OCI-LY1 (cell line): ENCODE results near the gene ZNF30.

Source experiments
- EZH2 ChIP-seq: fragments of 200-600 bp; sonication (generic), shearing (Covaris generic); IDR thresholded peaks from 2 replicates; pipeline ENCODE4 v1.8.0; 2017; ENCODE audit warnings: borderline replicate concordance, mixed run types, mild to moderate bottlenecking, antibody characterized with exemption, low read length, moderate library complexity, mixed read lengths
- TF ChIP-seq, protein P1 (sequence below): fragments of 200-600 bp; sonication (generic), shearing (Covaris generic); IDR thresholded peaks from 2 replicates; pipeline ENCODE4 v1.5.1; 2017; ENCODE audit warnings: mild to moderate bottlenecking, antibody characterized with exemption, low read length, moderate library complexity, mixed read lengths

DNA sequence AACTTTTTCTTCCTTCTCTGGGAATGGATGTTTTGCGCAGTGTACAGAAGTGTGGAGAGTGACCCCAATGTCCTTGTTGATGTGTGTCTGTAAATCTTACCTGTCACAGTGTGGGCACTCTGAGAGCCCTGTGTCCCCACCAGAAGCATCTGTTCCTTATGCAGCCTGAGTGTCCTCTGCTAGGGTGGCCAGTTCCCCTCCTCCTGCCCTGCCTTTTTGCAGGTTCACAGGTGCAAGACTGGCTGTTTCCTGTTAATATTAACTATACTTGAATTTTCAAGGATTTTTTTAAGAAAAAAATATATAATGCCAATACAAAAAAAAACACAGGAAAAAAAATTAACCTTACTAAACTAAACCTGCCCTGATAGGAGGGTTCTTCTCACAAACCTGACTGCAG, 61.4 kb downstream of the ZNF30 start:
- TF ChIP-seq, protein P1, sequence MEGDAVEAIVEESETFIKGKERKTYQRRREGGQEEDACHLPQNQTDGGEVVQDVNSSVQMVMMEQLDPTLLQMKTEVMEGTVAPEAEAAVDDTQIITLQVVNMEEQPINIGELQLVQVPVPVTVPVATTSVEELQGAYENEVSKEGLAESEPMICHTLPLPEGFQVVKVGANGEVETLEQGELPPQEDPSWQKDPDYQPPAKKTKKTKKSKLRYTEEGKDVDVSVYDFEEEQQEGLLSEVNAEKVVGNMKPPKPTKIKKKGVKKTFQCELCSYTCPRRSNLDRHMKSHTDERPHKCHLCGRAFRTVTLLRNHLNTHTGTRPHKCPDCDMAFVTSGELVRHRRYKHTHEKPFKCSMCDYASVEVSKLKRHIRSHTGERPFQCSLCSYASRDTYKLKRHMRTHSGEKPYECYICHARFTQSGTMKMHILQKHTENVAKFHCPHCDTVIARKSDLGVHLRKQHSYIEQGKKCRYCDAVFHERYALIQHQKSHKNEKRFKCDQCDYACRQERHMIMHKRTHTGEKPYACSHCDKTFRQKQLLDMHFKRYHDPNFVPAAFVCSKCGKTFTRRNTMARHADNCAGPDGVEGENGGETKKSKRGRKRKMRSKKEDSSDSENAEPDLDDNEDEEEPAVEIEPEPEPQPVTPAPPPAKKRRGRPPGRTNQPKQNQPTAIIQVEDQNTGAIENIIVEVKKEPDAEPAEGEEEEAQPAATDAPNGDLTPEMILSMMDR: no peak
- TF ChIP-seq EZH2: no peak
